ENCODE results near the gene ST6GALNAC5.

- TF ChIP-seq ZBTB7A (IDR thresholded peaks at IDR 0.05; ENCODE audit: low read depth) (no peak), USF1 (IDR thresholded peaks at IDR 0.05) (no peak), CEBPB (IDR thresholded peaks at IDR 0.05) (no peak), CREB1 (IDR thresholded peaks at IDR 0.05; ENCODE audit: low read depth) (no peak), TAF1 (IDR thresholded peaks at IDR 0.05; ENCODE audit: low read depth) (no peak), YY1 (IDR thresholded peaks at IDR 0.05; ENCODE audit: low read depth) (no peak), NFIC (IDR thresholded peaks at IDR 0.05) (no peak), RAD21 (IDR thresholded peaks at IDR 0.05; ENCODE audit: low read depth) (no peak), TCF12 (IDR thresholded peaks at IDR 0.05; ENCODE audit: low read depth) (no peak), EP300 (IDR thresholded peaks at IDR 0.05; ENCODE audit: borderline replicate concordance) (no peak)
- TF ChIP-seq, protein P1, sequence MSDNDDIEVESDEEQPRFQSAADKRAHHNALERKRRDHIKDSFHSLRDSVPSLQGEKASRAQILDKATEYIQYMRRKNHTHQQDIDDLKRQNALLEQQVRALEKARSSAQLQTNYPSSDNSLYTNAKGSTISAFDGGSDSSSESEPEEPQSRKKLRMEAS (IDR thresholded peaks at IDR 0.05), result no peak
These were observed 229.4 kb downstream of the ST6GALNAC5 start for GRCh38 chr1:77096496-77097255.

All from Ishikawa (cell line).